Stimulated activated naive CD4-positive, alpha-beta T cell treated with Interleukin-2 at 50 U/mL for 16 hours (primary cell): ENCODE results near the gene ADGRF1.
"Not testable (repeated sequence)": the region's sequence is repeated elsewhere in the genome, so short reads cannot be mapped to it uniquely, and the experiment has no call there.

Experiments
- DNase-seq: peaks from one replicate; lab custom pipeline; 2025; lab: John Stamatoyannopoulos, UW

ADGRF1 gene

DNA sequence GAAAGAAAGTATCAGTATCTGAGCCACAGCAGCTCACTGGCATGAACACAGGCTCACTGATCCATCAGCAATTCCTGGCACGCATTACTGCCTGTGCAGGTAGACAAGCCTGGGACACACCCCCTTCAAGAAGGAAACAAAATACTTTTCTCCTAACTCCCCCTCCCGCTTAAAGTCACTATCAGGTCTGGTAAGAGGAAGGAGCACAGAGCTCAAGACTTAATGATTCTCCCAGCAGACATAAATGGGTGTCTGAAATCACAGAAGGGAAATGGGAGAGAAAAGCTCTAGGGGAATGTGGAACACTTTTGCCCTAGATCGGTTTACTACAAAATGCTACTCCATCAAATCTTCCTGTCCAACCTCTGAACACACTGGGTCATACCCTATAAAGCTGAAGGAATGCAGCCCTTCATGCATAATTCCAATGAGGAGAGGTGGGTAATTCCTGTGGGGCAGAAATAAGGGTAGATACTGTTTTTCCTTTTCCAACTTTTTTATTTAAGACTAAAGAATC lies at the start of gene ADGRF1:
ADGRF1 (minus strand) TSS at position 58 of the 517 bp plus-strand sequence. CDS start 13,271 bp downstream, outside the sequence.
- DNase-seq = no peak

DNA sequence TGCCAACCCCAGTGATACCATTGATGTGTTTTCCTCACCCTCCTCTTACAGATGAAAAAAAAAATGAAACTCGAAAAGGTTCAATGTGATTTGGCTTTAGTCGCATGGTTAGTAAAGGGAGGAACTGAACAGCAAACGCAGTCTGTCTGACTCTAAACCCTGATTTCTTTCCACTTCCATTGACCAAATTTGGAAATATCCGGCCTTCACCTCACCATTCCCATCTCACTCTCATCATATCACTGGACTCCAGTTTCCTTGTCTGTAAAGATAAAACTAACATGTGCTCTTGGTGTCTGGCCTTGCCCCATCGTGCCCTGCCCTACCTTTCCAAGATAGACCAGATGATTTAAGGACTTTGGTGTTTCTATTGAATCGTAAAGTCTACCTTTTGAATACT lies 48.7 kb upstream of the ADGRF1 start:
- no peak for DNase-seq

DNA sequence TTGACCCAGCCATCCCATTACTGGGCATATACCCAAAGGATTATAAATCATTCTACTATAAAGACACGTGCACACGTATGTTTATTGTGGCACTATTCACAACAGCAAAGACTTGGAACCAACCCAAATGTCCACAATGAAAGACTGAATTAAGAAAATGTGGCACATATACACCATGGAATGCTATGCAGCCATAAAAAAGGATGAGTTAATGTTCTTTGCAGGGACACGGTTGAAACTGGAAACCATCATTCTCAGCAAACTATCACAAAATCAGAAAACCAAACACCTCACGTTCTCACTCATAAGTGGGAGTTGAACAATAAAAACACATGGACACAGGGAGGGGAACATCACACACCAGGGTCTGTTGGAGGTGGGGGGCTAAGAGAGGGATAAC lies 47.3 kb upstream of the ADGRF1 start:
- not testable (repeated sequence) for DNase-seq

DNA sequence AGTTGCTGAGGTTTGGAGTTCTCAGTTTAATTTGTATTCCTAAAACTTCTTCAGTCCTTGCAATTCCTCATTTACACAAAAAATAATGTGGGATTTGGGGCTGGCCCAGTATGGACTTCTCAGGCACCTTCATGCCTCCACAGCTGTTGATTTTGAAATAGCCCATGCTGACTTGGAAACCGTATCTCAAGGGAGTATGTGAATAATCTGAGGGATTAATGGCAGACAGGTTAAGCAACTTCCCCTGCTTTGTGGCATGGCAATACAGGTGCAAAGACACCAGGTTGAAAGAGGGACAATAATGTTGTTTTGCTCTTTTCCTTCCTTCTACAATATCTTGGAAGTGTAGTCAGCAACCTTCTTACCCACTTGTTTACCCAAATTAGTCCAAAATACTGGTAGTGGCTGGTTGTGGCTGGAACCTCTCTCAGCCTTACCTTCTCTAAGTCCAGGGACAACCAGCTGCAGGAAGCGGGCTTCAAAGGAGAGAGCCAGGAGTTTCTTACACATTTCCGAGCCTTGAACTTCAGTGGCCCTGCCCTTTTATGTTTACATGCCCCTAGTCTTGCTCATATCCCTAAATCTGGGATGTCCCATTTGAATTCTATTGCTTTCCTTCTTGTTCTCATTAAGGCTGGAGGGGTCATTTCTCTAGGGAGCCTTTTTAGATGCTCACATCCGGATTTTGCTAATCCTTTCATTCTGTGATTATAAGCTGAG lies 44.1 kb upstream of the ADGRF1 start:
- no peak for DNase-seq

DNA sequence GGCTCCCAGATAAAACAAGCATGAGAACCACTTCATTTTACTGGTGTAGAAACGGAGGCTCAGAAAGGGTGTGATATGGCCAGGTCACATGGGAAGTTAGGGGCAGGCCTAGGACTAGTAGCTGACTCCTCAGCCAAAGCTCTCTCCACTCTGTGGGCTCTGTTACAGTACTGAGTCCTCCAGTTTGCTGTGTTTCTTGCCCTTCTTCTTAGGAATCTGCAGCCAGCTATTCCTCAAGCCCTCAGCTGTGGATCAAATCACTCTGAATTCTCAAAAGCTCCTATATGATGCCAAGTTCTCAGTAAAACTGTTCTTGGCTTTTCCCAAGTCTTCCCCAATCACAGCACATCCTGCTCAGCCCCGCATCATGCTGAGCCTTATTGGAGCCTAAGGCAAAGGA lies 42.5 kb upstream of the ADGRF1 start:
- DNase-seq = no peak

DNA sequence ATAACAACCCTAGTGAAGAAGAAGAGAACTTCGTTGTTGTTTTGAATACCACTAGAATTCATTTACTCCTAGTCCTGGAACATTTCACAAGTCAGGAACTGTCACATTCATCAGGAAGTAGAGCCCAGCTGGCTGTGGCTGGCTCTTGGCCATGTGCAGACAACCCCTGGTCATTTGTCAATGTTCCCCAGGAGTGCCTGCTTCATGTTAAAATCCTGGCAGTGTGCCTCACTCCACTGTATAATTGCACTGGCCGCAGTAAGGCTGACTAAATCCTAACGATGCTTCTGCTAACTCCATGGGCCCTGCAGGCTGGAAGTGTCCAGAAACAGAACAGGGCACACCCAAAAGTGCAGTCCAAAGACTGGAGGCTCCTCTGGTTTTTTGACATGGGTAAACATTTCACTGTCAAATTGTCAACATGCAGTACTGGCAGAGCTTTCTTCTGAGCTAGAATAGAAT lies 41.5 kb upstream of the ADGRF1 start:
- no peak for DNase-seq

DNA sequence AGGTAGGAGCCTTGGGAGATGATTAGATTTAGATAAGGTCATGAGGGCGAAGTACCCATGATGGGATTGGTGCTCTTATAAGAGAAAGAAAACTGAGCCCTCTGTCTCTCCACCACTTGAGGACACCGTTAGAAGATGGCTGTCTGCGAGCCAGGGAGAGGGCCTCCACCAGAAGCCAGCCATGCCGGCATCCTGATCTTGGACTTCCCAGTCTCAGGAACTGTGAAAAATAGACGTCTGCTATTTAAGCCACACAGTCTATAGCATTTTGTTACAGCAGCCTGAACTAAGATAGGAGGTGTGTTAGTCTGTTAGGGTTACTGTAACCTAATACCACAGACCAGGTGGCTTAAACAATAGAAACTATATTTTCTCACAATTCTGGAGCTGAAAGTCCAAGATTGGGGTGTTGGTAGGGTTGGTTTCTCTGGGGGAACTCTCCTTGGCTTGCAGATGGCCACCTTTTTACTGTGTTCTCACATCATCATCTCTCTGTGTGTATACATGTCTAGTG lies 38.0 kb upstream of the ADGRF1 start:
- DNase-seq = no peak

DNA sequence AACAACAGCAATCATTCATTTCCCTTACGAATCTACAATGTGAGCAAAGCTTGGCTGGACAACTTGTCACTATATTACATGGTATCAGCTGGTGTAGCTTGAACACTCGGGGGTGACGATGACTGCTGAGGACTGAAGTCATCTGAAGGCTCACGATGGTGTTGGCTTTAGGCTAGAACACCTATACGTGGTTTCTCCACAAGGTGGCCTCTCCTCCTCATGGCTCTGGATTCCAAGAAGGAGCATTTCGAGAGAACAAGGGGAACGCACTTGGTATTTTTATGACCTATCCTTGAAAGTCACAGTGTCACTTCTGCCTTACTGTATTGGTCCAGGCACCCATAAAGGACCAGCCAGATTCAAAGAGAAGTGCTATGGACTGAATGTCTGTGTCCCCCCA lies 37.5 kb upstream of the ADGRF1 start:
- no peak for DNase-seq

DNA sequence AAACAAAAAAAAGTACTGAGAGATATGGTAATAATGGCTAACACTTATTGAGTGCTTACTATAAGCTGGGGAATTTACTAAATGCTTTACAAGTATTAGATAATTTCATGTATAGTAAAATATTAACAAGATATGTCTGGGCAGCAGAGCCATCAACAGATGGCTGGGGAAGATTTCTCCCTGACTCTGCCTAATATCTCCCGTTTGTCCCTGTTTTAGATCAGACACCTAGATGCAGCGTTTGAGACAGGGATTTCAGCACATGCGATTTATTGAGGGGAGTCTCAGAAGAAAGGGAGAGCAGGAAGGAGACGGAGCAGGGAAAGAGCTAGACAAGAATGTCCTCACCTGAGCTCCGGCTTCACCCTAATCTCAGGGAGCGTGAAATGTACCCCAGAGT lies 36.9 kb upstream of the ADGRF1 start:
- DNase-seq = no peak

DNA sequence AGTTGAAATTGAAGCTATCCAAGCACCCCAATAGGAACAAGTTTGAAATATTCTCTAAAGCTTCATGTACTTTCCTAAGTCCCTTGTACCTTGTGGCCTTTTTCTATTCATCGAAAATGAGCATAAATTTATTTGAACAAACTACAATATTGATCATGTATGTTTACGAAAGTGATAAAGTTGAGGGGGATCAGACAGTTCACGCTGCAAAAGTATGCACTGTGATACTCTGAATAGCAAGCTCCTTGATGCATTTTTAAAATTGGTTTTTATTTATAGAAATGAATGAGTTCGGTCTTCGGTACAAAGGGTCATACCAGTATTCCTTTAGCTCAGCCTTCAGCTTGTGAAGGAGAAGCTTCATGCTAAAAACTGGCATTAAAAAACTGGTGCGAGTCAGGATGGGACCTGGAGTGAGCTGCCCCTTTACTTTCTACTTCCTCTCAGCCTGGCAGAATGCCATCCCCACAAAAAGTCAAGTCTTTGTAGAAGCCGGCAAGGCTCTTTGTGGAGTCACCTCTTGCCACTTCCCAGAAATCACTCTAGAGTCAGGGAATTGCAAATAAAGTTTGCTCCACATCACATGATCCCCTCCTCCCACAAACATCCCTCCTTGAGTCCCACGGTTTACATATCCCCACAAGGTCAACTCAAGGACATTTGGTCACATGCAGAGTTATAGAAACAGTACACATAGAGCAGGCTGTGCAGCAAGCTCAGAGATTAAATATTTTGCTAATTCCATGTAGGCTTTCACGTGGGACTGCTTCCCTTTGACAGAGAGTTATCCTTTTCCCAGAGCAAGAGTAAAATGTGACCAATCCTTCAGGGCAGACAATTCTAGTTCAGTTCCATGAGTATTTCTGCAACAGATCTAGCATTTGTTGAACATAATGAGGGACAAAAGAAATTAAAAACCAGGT lies 34.6 kb upstream of the ADGRF1 start:
- DNase-seq = no peak

DNA sequence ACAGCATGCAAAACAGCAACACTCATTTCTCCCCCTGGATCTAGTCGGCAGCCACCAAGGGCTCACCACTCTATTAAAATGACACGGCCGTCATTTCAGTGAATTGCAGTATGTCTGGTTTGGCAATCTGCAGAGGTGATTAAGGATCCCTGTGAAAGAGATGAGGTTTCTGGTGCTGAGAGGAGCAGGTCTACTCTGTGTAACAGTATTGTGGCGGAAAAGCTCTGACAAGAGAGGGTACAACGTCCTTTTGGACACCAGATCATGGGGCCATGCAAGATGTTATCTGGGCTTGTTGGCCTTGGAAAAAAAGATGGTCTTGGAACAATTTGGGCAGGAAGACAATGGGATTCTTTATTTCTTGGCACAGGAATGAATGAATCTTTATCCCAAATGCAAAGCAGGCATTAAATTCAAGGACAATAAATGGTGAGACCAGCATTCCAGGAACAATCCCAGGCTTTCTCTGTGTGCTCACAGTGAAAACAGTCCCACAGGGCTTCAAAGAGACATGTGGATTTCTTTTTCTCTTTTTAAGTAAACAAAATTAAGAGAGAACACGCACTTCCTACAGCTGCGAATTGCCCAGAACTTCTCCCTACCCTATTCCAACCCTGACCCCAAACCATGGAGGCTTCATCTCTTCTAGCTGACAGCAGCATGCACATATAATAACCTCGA lies 33.7 kb upstream of the ADGRF1 start:
- DNase-seq = no peak

DNA sequence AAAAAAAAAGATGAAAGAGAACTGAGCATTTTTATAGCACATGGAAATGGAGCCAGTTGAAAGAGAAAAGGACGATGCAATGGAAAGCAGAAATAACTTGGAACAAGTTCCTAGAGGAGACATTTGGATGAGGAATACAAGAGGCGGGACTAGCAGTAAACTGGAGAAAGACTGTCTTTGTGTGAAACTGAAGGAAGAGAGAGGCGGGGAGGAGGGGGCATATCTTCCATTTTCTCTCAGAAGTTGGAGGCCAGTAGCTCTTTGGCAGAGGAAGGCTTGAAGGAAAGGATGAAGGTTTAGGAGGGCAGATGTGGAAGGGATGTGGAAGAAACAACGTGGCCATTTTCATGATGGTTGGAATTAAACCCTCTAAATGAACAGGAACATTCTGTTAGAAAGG lies 33.0 kb upstream of the ADGRF1 start:
- no peak for DNase-seq

DNA sequence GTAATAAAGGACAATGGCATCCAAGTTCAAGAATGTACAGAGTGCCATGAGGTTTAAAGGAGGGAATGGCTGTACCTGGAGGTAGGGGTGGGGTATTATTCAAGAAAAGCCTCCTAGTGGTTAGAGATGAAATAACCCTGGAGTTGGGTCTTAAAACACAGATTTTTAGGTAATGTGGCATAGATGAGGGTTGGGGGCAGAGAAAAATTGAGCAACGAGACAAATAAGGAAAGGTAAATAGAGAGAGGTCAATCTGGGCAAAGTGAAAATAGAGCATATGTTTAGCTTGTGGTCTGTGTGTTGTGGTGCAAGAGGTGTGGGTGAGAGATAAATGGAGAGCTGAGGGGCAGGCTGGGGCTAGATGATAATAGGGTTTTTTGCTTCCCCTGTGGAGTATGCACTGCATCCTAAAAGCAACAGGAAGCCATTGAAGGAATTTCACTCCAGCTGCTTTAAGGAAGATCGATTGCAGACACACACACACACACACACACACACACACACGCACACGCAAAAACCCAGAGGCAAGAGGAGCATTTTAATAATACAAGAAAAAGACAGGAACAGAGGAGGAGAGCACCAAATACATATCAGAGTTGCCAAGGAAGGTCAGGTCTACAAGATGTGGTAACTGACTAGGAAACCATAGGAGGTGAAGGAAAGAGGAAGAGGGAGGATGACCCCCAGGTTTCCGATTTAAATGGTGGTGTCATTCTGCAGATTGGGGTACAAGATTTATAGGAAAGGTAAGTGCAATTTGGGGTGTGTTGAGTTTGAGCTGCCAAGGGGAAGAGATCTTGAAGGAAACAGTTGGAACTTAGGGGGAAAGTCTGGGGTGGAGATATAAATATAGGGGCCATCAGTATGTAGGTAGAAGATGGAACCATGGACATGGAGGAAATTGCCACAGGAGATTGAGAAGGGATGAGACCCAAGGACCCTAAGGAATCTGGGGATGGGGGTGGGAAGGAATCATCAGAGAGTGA lies 31.3 kb upstream of the ADGRF1 start:
- no peak for DNase-seq

DNA sequence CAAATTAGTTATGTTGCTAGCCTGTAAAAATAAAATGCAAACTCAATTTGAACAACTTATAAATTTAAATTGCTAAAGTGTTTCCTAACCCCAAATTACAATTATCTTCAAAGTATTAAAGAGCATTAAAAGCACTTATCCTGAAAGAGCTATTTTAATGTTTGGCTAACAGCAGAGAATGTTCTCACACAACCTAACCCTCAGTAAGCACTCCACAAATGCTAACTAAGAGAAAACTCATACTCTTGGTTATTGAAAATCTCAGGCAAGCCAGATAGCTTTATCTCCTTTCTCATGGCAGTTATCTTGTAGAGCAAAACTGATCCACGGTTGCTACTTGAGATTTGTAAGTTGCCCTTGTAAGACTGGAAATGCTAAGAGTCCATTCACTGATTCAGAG lies 30.5 kb upstream of the ADGRF1 start:
- DNase-seq = no peak

DNA sequence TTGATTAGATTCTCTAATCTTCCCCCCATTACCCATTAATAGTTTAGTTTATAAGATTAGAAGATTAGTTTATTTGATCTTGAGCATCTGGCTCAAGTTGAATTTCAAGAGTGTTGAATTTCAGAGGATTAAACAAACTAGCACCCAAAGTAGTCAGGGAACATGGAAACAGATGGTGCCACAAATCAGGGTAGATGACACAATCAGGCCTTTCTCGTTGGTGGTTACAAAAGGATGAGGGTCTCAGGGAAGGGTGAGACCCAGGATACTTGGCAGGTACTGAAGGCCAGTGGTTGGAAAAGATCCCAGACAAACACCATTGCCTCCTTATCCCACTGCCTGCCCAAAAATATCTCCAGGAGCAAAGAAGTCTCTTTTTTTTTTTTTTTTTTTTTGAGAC lies 29.5 kb upstream of the ADGRF1 start:
- no peak for DNase-seq

DNA sequence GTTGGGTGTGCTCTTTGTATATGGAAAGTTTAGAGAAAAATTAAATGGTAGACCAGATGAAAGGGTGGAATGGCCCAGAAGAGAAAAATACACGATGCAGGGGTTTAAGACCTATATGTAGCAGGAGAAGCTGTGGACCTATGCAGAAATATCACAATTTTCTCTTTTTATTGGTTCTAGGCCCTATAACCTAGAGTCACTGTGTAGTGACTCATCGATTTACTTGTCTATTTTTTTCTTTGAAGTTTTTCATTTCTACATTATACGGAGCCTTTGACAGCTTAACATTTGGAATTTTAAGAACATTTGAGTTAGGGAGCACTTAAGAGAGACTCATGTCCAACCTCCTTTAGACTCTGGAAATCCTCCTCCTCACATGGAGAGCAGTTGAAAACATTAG lies 28.3 kb upstream of the ADGRF1 start:
- DNase-seq = no peak

DNA sequence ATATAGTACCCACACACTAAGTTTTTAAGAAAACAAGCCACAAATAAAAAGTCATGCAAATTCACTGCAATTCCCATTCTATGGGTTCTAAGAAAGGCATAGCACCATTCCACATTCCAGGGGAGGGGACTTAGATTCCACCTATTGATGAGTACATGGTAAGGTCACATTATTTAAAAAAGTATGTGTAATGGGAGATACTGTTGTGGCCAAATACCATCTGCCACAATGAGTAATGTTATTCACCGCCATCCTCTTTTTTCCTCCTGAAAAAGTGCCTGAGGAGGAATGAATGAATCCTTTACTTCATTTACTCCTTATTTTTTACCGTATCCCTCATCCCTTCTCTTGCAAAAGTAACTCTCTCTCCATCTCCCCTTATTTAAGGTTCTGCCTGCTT lies 27.0 kb upstream of the ADGRF1 start:
- no peak for DNase-seq

DNA sequence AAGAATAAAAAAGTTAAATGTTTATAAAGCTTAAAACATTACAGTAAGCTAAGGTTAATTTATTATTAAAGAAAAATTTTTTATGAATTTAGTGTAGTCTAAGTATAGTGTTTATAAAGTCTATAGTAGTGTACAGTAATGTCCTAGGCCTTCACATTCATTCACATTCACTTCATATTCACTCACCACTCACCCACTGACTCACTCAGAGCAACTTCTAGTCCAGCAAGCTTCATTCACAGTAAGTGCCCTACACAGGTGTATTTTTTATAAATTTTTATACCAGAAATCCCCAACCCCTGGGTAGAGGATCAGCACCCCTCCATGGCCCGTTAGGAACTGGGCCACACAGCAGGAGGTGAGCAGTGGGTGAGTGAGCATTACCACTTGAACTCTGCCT lies 24.3 kb upstream of the ADGRF1 start:
- DNase-seq = no peak

DNA sequence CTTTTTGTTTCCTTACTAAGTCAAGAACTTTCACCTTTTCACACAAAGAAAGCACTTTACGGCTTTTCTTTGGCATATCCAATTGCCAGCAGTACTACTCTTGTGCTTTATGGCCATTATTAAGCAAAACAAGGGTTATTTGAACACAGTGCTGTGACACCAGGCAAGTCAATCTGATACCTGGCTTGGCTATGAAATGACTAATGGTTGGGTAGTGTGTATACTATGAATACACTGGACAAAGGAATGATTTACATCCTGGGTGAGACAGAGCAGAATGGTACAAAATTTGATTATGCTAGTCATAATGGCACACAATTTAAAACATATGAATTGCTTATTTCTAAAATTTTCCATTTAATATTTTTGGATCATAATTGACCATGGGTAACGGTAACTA lies 22.1 kb upstream of the ADGRF1 start:
- DNase-seq = no peak

DNA sequence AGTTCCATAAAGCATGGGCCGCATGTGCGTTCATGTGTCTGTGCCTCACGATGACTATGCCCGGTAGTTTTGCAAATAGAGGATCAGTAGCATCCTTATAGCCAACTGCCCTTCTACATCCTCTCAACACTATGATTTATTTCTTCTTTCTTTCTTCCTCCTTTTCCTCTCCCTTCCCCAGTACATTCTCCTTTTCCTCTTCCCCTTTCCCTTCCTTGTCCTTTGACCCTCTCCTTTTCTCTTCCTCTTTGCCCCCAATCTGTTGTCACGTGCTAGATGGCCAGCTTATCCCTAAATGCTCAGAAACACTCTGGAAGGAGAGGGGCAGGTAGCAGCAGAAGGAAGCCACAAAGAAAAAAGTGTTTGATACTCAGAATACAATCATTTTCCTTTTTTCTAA lies 20.2 kb upstream of the ADGRF1 start:
- DNase-seq = no peak
